ENCODE results near the gene NPFF. TPM values are rescaled to one million over a fixed set of nuclear protein-coding genes. Genes with fewer than 3 reads are reported as not detected.

Gene NPFF
- total and polyA plus RNA-seq, 2 of the 13 experiments (the other 11 are each of a cell fraction or from before 2014, with no cell fraction given): not detected

GRCh38 chr12:53483225-53483978 lies 23.9 kb downstream of the NPFF start (continued):
- TF ChIP-seq ZNF318 (CRISPR knock-in tag; IDR thresholded peaks at IDR 0.05) (no peak), SALL2 (CRISPR knock-in tag; IDR thresholded peaks at IDR 0.05) (no peak), POLR2AphosphoS2 (IDR thresholded peaks at IDR 0.05; ENCODE audit: low read depth, low read length) (no peak; the same call in none of the 2 replicates), ZEB1 (IDR thresholded peaks at IDR 0.05; ENCODE audit: insufficient replicate concordance, low read depth) (no peak), MAX (IDR thresholded peaks at IDR 0.05) (no peak), NCOA5 (CRISPR knock-in tag; IDR thresholded peaks at IDR 0.05) (no peak), ZFP62 (CRISPR knock-in tag; IDR thresholded peaks at IDR 0.05) (no peak), LRRFIP1 (CRISPR knock-in tag; conservative IDR thresholded peaks at IDR 0.05) (no peak), ETV6 (CRISPR knock-in tag; conservative IDR thresholded peaks at IDR 0.05) (no peak), ZNF792 (CRISPR knock-in tag; IDR thresholded peaks at IDR 0.05) (no peak), TEAD3 (CRISPR knock-in tag; optimal IDR thresholded peaks at IDR 0.05; ENCODE audit: borderline replicate concordance) (no peak), ZNF543 (CRISPR knock-in tag; IDR thresholded peaks at IDR 0.05) (no peak), NR0B2 (CRISPR knock-in tag; IDR thresholded peaks at IDR 0.05) (no peak), ZNF839 (CRISPR knock-in tag; IDR thresholded peaks at IDR 0.05; ENCODE audit: borderline replicate concordance) (no peak), ARID3A (IDR thresholded peaks at IDR 0.05; ENCODE audit: low read depth, low read length) (no peak)
